WERI-Rb-1 (cell line): ENCODE measurements around the gene FHIT.
"Not testable (repeated sequence)": the region's sequence is repeated elsewhere in the genome, so short reads cannot be mapped to it uniquely, and the experiment has no call there.

Experiments used
- DNase-seq: peaks from one replicate; pipeline ENCODE4 v3.0.0-alpha.2; 2020
- H3K27ac ChIP-seq: fragments of 250-450 bp; sonication (Bioruptor Pico); 2 replicates; pipeline ENCODE4 v1.5.1; 2020; ENCODE audit warnings: mild to moderate bottlenecking, moderate library complexity
- H3K27me3 ChIP-seq: fragments of 250-450 bp; sonication (Bioruptor Pico); 2 replicates; pipeline ENCODE4 v1.5.1; 2021; ENCODE audit warnings: mild to moderate bottlenecking, low read depth, moderate library complexity; ENCODE audit not compliant: insufficient read depth, severe bottlenecking
- H3K36me3 ChIP-seq: fragments of 250-450 bp; sonication (Bioruptor Pico); 2 replicates; pipeline ENCODE4 v1.5.1; 2020; ENCODE audit warnings: mild to moderate bottlenecking, moderate library complexity
- H3K4me3 ChIP-seq: 2 replicates; pipeline ENCODE4 v1.5.1; 2011; ENCODE audit warnings: low read depth, mild to moderate bottlenecking, control low read depth, low read length
- H3K9me3 ChIP-seq: fragments of 250-450 bp; sonication (Bioruptor Pico); 2 replicates; pipeline ENCODE4 v1.5.1; 2021; ENCODE audit warnings: mild to moderate bottlenecking, moderate library complexity; ENCODE audit not compliant: severe bottlenecking
- CTCF ChIP-seq: IDR thresholded peaks from 2 replicates; pipeline ENCODE4 v1.5.1; 2011; ENCODE audit warnings: low read depth, mild to moderate bottlenecking, control low read depth, inconsistent platforms, low read length

FHIT gene

GRCh38 chr3:61058836-61059235 lies 192.4 kb downstream of the FHIT start:
- Histone ChIP-seq H3K27me3 (no peaks in the 10 kb centered on the region), H3K4me3 (no peak overlapping the region), H3K9me3 (no peaks in the 10 kb centered on the region), H3K27ac (no peak overlapping the region), H3K36me3 (no peaks in the 10 kb centered on the region)
- TF ChIP-seq CTCF, result no peak
- no peak for DNase-seq

GRCh38 chr3:61057464-61057863 lies 193.8 kb downstream of the FHIT start:
- H3K4me3 ChIP-seq, result no peak overlapping the region
- H3K27me3 ChIP-seq, result no peaks in the 10 kb centered on the region
- TF ChIP-seq CTCF, result no peak
- H3K9me3 ChIP-seq, result no peaks in the 10 kb centered on the region
- no peak overlapping the region for H3K27ac ChIP-seq
- H3K36me3 ChIP-seq, result no peaks in the 10 kb centered on the region
- DNase-seq, result no peak

- TF ChIP-seq CTCF, result no peak
- no peak overlapping the region for H3K4me3 ChIP-seq
- no peaks in the 10 kb centered on the region for H3K9me3 ChIP-seq
- H3K36me3 ChIP-seq, result no peaks in the 10 kb centered on the region
- H3K27me3 ChIP-seq, result no peaks in the 10 kb centered on the region
- no peak for DNase-seq
- H3K27ac ChIP-seq, result no peak overlapping the region
Observed at GRCh38 chr3:61055447-61055846, 195.8 kb downstream of the FHIT start.

GRCh38 chr3:61053781-61054496 lies 197.3 kb downstream of the FHIT start:
- no peak for DNase-seq
- no peak for TF ChIP-seq CTCF
- Histone ChIP-seq H3K27me3 (no peaks in the 10 kb centered on the region), H3K27ac (no peak overlapping the region), H3K9me3 (no peaks in the 10 kb centered on the region), H3K4me3 (no peak overlapping the region), H3K36me3 (no peaks in the 10 kb centered on the region)

GRCh38 chr3:61052851-61053250 lies 198.4 kb downstream of the FHIT start:
- no peaks in the 10 kb centered on the region for H3K9me3 ChIP-seq
- no peak for DNase-seq
- no peaks in the 10 kb centered on the region for H3K36me3 ChIP-seq
- TF ChIP-seq CTCF, result no peak
- no peak overlapping the region for H3K4me3 ChIP-seq
- no peak overlapping the region for H3K27ac ChIP-seq
- no peaks in the 10 kb centered on the region for H3K27me3 ChIP-seq

- no peaks in the 10 kb centered on the region for H3K27me3 ChIP-seq
- H3K4me3 ChIP-seq, result no peak overlapping the region
- no peak for DNase-seq
- no peaks in the 10 kb centered on the region for H3K9me3 ChIP-seq
- H3K27ac ChIP-seq, result no peak overlapping the region
- no peaks in the 10 kb centered on the region for H3K36me3 ChIP-seq
- TF ChIP-seq CTCF, result no peak
Observed at GRCh38 chr3:61051666-61052065, 199.6 kb downstream of the FHIT start.

- not testable (repeated sequence) for H3K9me3 ChIP-seq, H3K27ac ChIP-seq, H3K4me3 ChIP-seq, DNase-seq, H3K27me3 ChIP-seq, H3K36me3 ChIP-seq
Observed at GRCh38 chr3:61045169-61045568, 206.1 kb downstream of the FHIT start.
